ENCODE data around the gene ITPKB. TPM values are rescaled to one million over a fixed set of nuclear protein-coding genes. Genes with fewer than 3 reads are reported as not detected.

ITPKB gene
- polyA plus RNA-seq, 1 experiment: 2.8 TPM

DNA sequence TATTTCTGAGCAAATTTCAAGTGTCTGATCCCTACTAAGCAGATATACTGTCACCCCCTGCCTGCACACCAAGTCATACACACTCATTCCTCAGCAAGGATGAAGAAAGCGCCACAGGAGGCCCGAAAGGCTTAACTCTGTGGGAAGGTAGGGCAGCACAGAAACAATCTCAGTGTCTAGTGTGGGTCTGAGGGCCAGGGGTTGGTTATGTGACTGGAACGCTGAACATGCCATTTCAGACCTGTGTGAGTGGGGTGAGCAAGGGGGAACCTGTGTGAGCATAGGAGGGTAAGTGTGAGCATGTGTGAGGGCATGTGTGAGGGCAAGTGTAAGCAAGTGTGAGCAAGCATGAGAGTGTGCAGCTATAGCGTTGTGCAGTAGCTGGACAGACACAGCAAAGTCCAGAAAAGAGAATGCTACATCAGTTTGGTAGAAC lies 6.2 kb downstream of the ITPKB start:
- Histone ChIP-seq H3K27ac (ENCODE audit: low read depth, low read length) (no peak overlapping the region), H3K27me3 (ENCODE audit: control insufficient read depth, insufficient read depth, low read length) (peaks cover 2% of the 10 kb centered on the region), H3K9me3 (ENCODE audit: control insufficient read depth, insufficient read depth, low read length) (peaks cover 4% of the 10 kb centered on the region; the same call in 1 of the 2 replicates), H3K4me3 (ENCODE audit: low read depth, low read length) (no peak overlapping the region)
- no peak for TF ChIP-seq CTCF (IDR thresholded peaks at IDR 0.05; ENCODE audit: low read depth, low read length)
- ChIA-PET POLR2A (no interaction called here), CTCF (no interaction called here)
- DNase-seq (ENCODE audit: low read depth, low spot score): no peak

- H3K9me3 ChIP-seq (ENCODE audit: control insufficient read depth, insufficient read depth, low read length): peaks cover 4% of the 10 kb centered on the region; the same call in 1 of the 2 replicates
- no peak for TF ChIP-seq CTCF (IDR thresholded peaks at IDR 0.05; ENCODE audit: low read depth, low read length)
- CTCF ChIA-PET: interaction anchor here (0.5 kb wide), 1 partner anchor 20 kb away, joined by 3 read pairs; no protein-coding TSS in a partner anchor
- no peaks in the 10 kb centered on the region for H3K27me3 ChIP-seq (ENCODE audit: control insufficient read depth, insufficient read depth, low read length)
- POLR2A ChIA-PET: no interaction called here
- no peak for DNase-seq (ENCODE audit: low read depth, low spot score)
- H3K4me3 ChIP-seq (ENCODE audit: low read depth, low read length): no peak overlapping the region
- H3K27ac ChIP-seq (ENCODE audit: low read depth, low read length): no peak overlapping the region
Measured at GRCh38 chr1:226731257-226731893, 7.7 kb downstream of the ITPKB start.

DNA sequence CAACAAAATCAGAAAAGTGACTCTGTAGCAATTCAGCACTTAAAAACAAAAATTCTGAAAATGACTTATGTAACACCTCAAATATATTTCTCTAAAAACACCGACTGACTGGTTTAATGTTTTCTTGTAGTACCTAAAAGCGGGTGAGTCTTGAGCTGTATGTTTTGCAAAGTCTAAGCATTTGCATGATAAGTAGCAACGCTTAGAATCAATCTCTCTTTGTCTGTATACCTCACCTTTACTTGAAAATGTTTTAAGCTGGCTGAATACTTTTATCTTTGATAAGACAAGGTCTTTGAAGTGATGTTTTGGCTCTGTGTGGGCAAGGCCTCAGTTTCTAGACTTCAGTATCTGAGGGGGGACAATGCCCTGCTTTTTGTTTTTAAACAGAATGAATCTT lies 8.2 kb downstream of the ITPKB start:
- no peak for TF ChIP-seq CTCF (IDR thresholded peaks at IDR 0.05; ENCODE audit: low read depth, low read length)
- no peak for DNase-seq (ENCODE audit: low read depth, low spot score)
- Histone ChIP-seq H3K27ac (ENCODE audit: low read depth, low read length) (no peak overlapping the region), H3K9me3 (ENCODE audit: control insufficient read depth, insufficient read depth, low read length) (no peaks in the 10 kb centered on the region; the same call in 1 of the 2 replicates), H3K27me3 (ENCODE audit: control insufficient read depth, insufficient read depth, low read length) (no peaks in the 10 kb centered on the region), H3K4me3 (ENCODE audit: low read depth, low read length) (no peak overlapping the region)
- POLR2A ChIA-PET: no interaction called here
- CTCF ChIA-PET: interaction anchor here (0.5 kb wide), 1 partner anchor 20 kb away, joined by 3 read pairs; no protein-coding TSS in a partner anchor

DNA sequence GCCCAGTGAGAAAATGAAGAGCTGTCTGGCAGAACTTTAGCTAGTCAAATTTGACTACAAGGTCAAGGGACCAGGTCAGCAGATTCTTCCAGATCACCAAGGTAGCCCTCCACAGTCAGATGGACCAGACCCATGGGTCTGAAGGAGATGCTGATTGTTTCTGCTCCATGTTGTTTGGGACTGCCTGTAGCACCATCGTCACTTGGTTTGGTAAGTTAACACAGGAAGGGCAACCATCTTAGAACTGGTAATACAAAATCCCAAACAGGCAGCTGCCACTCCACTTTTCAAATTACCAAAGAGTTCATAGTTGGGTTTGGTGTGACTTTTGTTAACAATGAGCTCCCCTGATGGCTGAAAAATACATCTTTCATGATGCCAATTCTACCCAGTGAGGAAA lies 9.0 kb downstream of the ITPKB start:
- ChIA-PET CTCF (no interaction called here), POLR2A (no interaction called here)
- H3K27ac ChIP-seq (ENCODE audit: low read depth, low read length): no peak overlapping the region
- no peaks in the 10 kb centered on the region for H3K9me3 ChIP-seq (ENCODE audit: control insufficient read depth, insufficient read depth, low read length)
- DNase-seq (ENCODE audit: low read depth, low spot score): no peak
- H3K27me3 ChIP-seq (ENCODE audit: control insufficient read depth, insufficient read depth, low read length): no peaks in the 10 kb centered on the region
- no peak overlapping the region for H3K4me3 ChIP-seq (ENCODE audit: low read depth, low read length)
- TF ChIP-seq CTCF (IDR thresholded peaks at IDR 0.05; ENCODE audit: low read depth, low read length): no peak

GRCh38 chr1:226728448-226728847 lies 10.6 kb downstream of the ITPKB start:
- H3K4me3 ChIP-seq (ENCODE audit: low read depth, low read length): no peak overlapping the region
- no peaks in the 10 kb centered on the region for H3K9me3 ChIP-seq (ENCODE audit: control insufficient read depth, insufficient read depth, low read length)
- no peak for TF ChIP-seq CTCF (IDR thresholded peaks at IDR 0.05; ENCODE audit: low read depth, low read length)
- DNase-seq (ENCODE audit: low read depth, low spot score): no peak
- no peaks in the 10 kb centered on the region for H3K27me3 ChIP-seq (ENCODE audit: control insufficient read depth, insufficient read depth, low read length)
- POLR2A ChIA-PET: no interaction called here
- CTCF ChIA-PET: interaction anchor here (0.7 kb wide), 1 partner anchor 10 kb away, joined by 3 read pairs; no protein-coding TSS in a partner anchor
- no peak overlapping the region for H3K27ac ChIP-seq (ENCODE audit: low read depth, low read length)
